H1 (cell line): Measurements from ENCODE around the gene KLRD1. TPM values are rescaled to one million over a fixed set of nuclear protein-coding genes. Genes with fewer than 3 reads are reported as not detected.
"Not testable (repeated sequence)": the region's sequence is repeated elsewhere in the genome, so short reads cannot be mapped to it uniquely, and the experiment has no call there.

Experiments used
- CTCF ChIA-PET: fragments of 300-600 bp; sonication (Branson Sonifier 250); formaldehyde crosslinking; loops from one replicate; lab custom pipeline; 2021; ENCODE audit not compliant: partially characterized antibody; lab: Charles Lee
- POLR2A ChIA-PET: fragments of 300-600 bp; sonication (Branson Sonifier 250); formaldehyde crosslinking; loops from one replicate; lab custom pipeline; 2021; ENCODE audit warnings: inconsistent platforms; ENCODE audit not compliant: partially characterized antibody; lab: Charles Lee
- DNase-seq, 2 experiments: peaks; one replicate each; pipeline versions ENCODE4 v3.0.0 to v3.0.0-alpha.2; 2010 to 2022; ENCODE audit warnings: low spot score in 2 of 2, low read depth in 1 of 2, mixed read lengths in 1 of 2
- FAIRE-seq: peaks from 2 replicates; lab custom pipeline; 2011; peaks lifted over from hg19 to GRCh38; lab: Jason Lieb, UNC
- H2AFZ ChIP-seq: 2 replicates; pipeline ENCODE4 v1.8.1; 2012; ENCODE audit warnings: low read length, inconsistent platforms
- H2AK5ac ChIP-seq: 2 replicates; pipeline ENCODE4 v1.6.1; 2013; ENCODE audit warnings: low read depth, low read length
- H2BK120ac ChIP-seq: replicated peaks from 2 replicates; pipeline ENCODE3; 2013; ENCODE audit warnings: low read depth, low read length, inconsistent platforms
- H2BK12ac ChIP-seq: 2 replicates; pipeline ENCODE4 v1.6.1; 2013; ENCODE audit warnings: low read depth, low read length
- H2BK15ac ChIP-seq: 2 replicates; pipeline ENCODE4 v1.6.1; 2013; ENCODE audit warnings: low read length
- H2BK20ac ChIP-seq: 2 replicates; pipeline ENCODE4 v1.6.1; 2013; ENCODE audit warnings: low read length
- H2BK5ac ChIP-seq: 2 replicates; pipeline ENCODE4 v1.6.1; 2013; ENCODE audit warnings: low read depth, low read length
- H3K14ac ChIP-seq: 2 replicates; pipeline ENCODE4 v1.6.1; 2013; ENCODE audit warnings: inconsistent platforms; ENCODE audit not compliant: insufficient read length
- H3K18ac ChIP-seq: 2 replicates; pipeline ENCODE4 v1.6.1; 2013; ENCODE audit warnings: low read length; ENCODE audit errors: extremely low read depth
- H3K23ac ChIP-seq: 2 replicates; pipeline ENCODE4 v1.6.1; 2013; ENCODE audit warnings: inconsistent platforms; ENCODE audit not compliant: insufficient read length
- H3K23me2 ChIP-seq: 2 replicates; pipeline ENCODE4 v1.6.1; 2013; ENCODE audit warnings: low read depth, low read length
- H3K27ac ChIP-seq: 2 replicates; pipeline ENCODE4 v1.6.1; 2011; ENCODE audit warnings: low read depth, low read length, inconsistent platforms
- H3K27me3 ChIP-seq, 4 experiments: replicated peaks in 1 of 4; 1 replicate in 1 of 4; 2 replicates in 3 of 4; pipeline versions ENCODE4 v1.6.1 to v1.8.1; 2011 to 2013; ENCODE audit warnings: low read length in 3 of 4, mild to moderate bottlenecking in 3 of 4, inconsistent platforms in 2 of 4, mixed read lengths in 2 of 4, moderate library complexity in 1 of 4; ENCODE audit not compliant: control insufficient read depth in 3 of 4, insufficient read depth in 3 of 4; ENCODE audit errors: extremely low read depth in 1 of 4
- H3K36me3 ChIP-seq, 4 experiments: 2 replicates each; pipeline versions ENCODE4 v1.6.1 to v1.8.1; 2011 to 2013; ENCODE audit warnings: mild to moderate bottlenecking in 4 of 4, low read length in 3 of 4, moderate library complexity in 2 of 4, control low read depth in 1 of 4, inconsistent platforms in 1 of 4; ENCODE audit not compliant: insufficient read depth in 4 of 4, control insufficient read depth in 2 of 4
- H3K4ac ChIP-seq: replicated peaks from 2 replicates; pipeline ENCODE3; 2013; ENCODE audit warnings: low read length, low read depth, mixed read lengths, inconsistent platforms; ENCODE audit not compliant: insufficient read length
- H3K4me1 ChIP-seq, 4 experiments: replicated peaks in 1 of 4; 1 replicate in 1 of 4; 2 replicates in 3 of 4; pipeline versions ENCODE4 v1.6.1 to v1.8.1; 2011 to 2013; ENCODE audit warnings: low read length in 3 of 4, inconsistent platforms in 2 of 4, mixed read lengths in 1 of 4; ENCODE audit not compliant: insufficient read depth in 4 of 4, control insufficient read depth in 3 of 4
- H3K4me2 ChIP-seq, 2 experiments: 2 replicates each; pipeline versions ENCODE4 v1.6.1 to v1.8.1; 2011 to 2013; ENCODE audit warnings: low read depth in 2 of 2, low read length in 2 of 2, control low read depth in 1 of 2, inconsistent platforms in 1 of 2, mild to moderate bottlenecking in 1 of 2; ENCODE audit not compliant: insufficient read depth in 1 of 2
- H3K4me3 ChIP-seq, 4 experiments: fragments of 200-600, 300-600 bp in 1 of 4; sonication (generic), shearing (Covaris generic), sonication (Bioruptor Twin) in 1 of 4; 2 replicates each; pipeline versions ENCODE4 v1.5.1 to v1.8.1; 2011 to 2016; ENCODE audit warnings: low read length in 4 of 4, low read depth in 3 of 4, control low read depth in 2 of 4, inconsistent platforms in 2 of 4, mild to moderate bottlenecking in 2 of 4, mixed read lengths in 1 of 4, moderate library complexity in 1 of 4; ENCODE audit not compliant: insufficient read depth in 2 of 4; ENCODE audit errors: extremely low read depth in 1 of 4
- H3K56ac ChIP-seq: replicated peaks from 2 replicates; pipeline ENCODE3; 2013; ENCODE audit warnings: low read depth, mild to moderate bottlenecking, mixed read lengths, low read length, inconsistent platforms; ENCODE audit not compliant: insufficient read length
- H3K79me1 ChIP-seq: 2 replicates; pipeline ENCODE4 v1.6.1; 2013; ENCODE audit warnings: low read depth, low read length, control low read depth
- H3K79me2 ChIP-seq, 2 experiments: 2 replicates each; pipeline versions ENCODE4 v1.6.1 to v1.8.1; 2012 to 2013; ENCODE audit warnings: low read length in 2 of 2, mild to moderate bottlenecking in 2 of 2, inconsistent platforms in 1 of 2; ENCODE audit not compliant: insufficient read depth in 2 of 2, control insufficient read depth in 1 of 2
- H3K9ac ChIP-seq, 4 experiments: replicated peaks in 1 of 4; 1 replicate in 1 of 4; 2 replicates in 3 of 4; pipeline versions ENCODE4 v1.6.1 to v1.8.1; 2011 to 2013; ENCODE audit warnings: low read depth in 3 of 4, low read length in 3 of 4, control low read depth in 2 of 4, mild to moderate bottlenecking in 2 of 4, moderate library complexity in 2 of 4, inconsistent platforms in 1 of 4; ENCODE audit errors: extremely low read depth in 1 of 4
- H3K9me3 ChIP-seq, 2 experiments: 2 replicates each; pipeline versions ENCODE4 v1.6.1 to v1.8.1; 2012 to 2013; ENCODE audit warnings: mild to moderate bottlenecking in 2 of 2, moderate library complexity in 2 of 2, control low read depth in 1 of 2, inconsistent platforms in 1 of 2, low read depth in 1 of 2, low read length in 1 of 2, mixed read lengths in 1 of 2; ENCODE audit not compliant: insufficient read depth in 2 of 2
- H4K20me1 ChIP-seq, 2 experiments: replicated peaks in 1 of 2; 2 replicates each; pipeline versions ENCODE3 to v1.8.1; 2011 to 2013; ENCODE audit warnings: inconsistent platforms in 2 of 2, low read length in 2 of 2, mild to moderate bottlenecking in 1 of 2; ENCODE audit not compliant: insufficient read depth in 2 of 2, control insufficient read depth in 1 of 2
- H4K5ac ChIP-seq: 2 replicates; pipeline ENCODE4 v1.6.1; 2013; ENCODE audit warnings: low read length, low read depth, mixed read lengths, inconsistent platforms; ENCODE audit not compliant: insufficient read length
- H4K8ac ChIP-seq: 2 replicates; pipeline ENCODE4 v1.8.0; 2013; ENCODE audit warnings: mild to moderate bottlenecking, moderate library complexity, low read length, inconsistent platforms; ENCODE audit not compliant: insufficient read depth; ENCODE audit errors: extremely low read depth
- H4K91ac ChIP-seq: replicated peaks from 2 replicates; pipeline ENCODE3; 2013; ENCODE audit warnings: low read length, mixed read lengths, inconsistent platforms; ENCODE audit not compliant: insufficient read length
- WGBS, 2 experiments: shearing (Covaris generic) in 1 of 2; methylation state at CpG; one replicate each; pipeline versions ENCODE4 v1.1.6 to v1.1.7; 2013 to 2015; ENCODE audit warnings: low lambda C conversion rate in 2 of 2, mixed read lengths in 2 of 2, inconsistent platforms in 1 of 2, low coverage in 1 of 2, missing lambda C conversion rate in 1 of 2; ENCODE audit not compliant: insufficient replicate concordance in 2 of 2, insufficient coverage in 1 of 2, insufficient read length in 1 of 2; ENCODE audit errors: extremely low coverage in 1 of 2, missing lambda C conversion rate in 1 of 2; 5-methylcytosine and 5-hydroxymethylcytosine counted together
- polyA plus RNA-seq, 7 experiments: library from polyadenylated mRNA; depleted of rRNA in 3 of 7; stranded (reverse) in 5 of 7; unstranded in 2 of 7; fragments of >200 nt in 5 of 7; fragments of 200-250 nt in 2 of 7; gene quantifications; 1 replicate in 5 of 7; 2 replicates in 1 of 7; 4 replicates in 1 of 7; pipeline versions ENCODE4 v1.2.1 to v1.2.3, GENCODE V29; 2011 to 2013; ENCODE audit warnings: missing spikeins in 2 of 7, mixed read lengths in 2 of 7
- total RNA-seq: library from RNA; stranded (reverse); fragmentation: NEBNext Ultra II Directional; extraction: Animal tissue kit (Norgen Biotek cat#: 25700); gene quantifications from 2 replicates; pipeline ENCODE4 v1.2.1, GENCODE V29; 2021

KLRD1 gene
- total and polyA plus RNA-seq, 2 of the 8 experiments (the other 6 are each of a cell fraction or from before 2014, with no cell fraction given), result under 0.01 to 0.06 TPM

DNA sequence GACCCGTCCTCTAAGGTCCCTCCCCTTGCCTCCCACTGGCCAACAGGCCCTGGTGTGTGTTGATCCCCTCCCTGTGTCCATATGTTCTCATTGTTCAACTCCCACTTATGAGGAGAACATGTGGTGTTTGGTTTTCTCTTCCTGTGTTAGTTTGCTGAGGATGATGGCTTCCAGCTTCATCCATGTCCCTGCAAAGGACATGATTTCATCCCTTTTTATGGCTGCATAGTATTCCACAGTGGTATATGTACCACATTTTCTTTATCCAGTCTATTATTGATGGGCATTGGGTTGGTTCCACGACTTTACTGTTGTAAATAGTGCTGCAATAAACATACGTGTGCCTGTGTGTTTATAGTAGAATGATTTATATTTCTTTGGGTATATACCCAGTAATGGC is 43.8 kb downstream of the KLRD1 start:
- FAIRE-seq, CTCF ChIA-PET, H2BK20ac ChIP-seq, H2BK120ac ChIP-seq, H2BK5ac ChIP-seq, H4K5ac ChIP-seq, H3K9me3 ChIP-seq, DNase-seq, H3K14ac ChIP-seq, H3K4me2 ChIP-seq, H3K79me2 ChIP-seq, H3K23ac ChIP-seq, H2BK15ac ChIP-seq, H3K23me2 ChIP-seq, H2AK5ac ChIP-seq, H3K79me1 ChIP-seq, H4K91ac ChIP-seq, H3K56ac ChIP-seq, H2BK12ac ChIP-seq, H3K27ac ChIP-seq, H3K4me3 ChIP-seq, H3K4me1 ChIP-seq, H3K36me3 ChIP-seq, H4K20me1 ChIP-seq, H3K18ac ChIP-seq, H2AFZ ChIP-seq, H3K27me3 ChIP-seq, H4K8ac ChIP-seq, H3K4ac ChIP-seq, POLR2A ChIA-PET, H3K9ac ChIP-seq: not testable (repeated sequence)
- WGBS, 2 experiments, result 69% methylated on average over 3 of the region's 3 CpGs; no CpG with 5 or more reads in 1 of the 2 experiments
